Ammon's horn (tissue), 1 donor: ENCODE data around the gene NPAS3.
A peak's percentile ranks its signal among the peaks of the same experiment; 100 is the strongest.

Experiments used
- DNase-seq: peaks from one replicate; pipeline ENCODE4 v3.0.0-alpha.2; 2016; ENCODE audit warnings: low spot score

Gene NPAS3

DNA sequence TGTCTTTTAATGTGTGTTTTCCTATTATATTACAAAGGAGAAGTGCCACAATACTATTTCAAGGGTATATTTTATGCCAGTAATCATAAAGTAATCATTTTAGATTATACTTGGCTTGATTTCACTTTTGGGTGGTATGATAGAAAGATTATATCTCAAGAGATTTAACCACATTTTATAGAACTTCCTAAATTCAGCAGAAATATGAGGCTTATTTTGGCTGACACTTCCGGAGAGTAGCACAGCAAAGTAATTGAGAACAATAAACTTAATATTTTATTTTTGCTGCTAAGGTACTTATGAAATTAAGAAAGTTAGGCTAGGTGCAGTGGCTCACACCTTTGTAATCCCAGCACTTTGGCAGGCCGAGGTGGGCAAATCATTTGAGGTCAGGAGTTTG is 319.1 kb downstream of the NPAS3 start:
- no peak for DNase-seq

GRCh38 chr14:33259764-33260163 is 321.1 kb downstream of the NPAS3 start:
- DNase-seq = no peak

DNA sequence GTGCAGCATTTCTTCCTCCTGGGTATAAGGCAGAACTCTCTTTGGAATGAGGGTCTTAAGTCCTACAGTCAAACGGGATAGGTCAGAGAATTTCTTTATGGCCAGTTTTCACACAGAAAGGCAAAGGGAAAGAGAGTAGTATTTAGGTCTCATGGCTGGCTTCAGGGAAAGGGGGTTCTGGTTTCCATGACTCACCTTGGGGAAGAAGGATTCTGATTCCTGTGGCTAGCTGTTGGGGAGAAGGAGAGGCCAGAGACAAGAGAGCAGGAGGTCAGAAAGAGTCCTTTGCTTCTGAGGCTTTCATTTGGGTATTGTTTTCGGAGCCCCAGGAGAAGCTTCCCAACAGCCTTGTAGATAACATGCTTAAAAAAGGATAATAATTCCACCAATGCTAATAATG is 332.5 kb downstream of the NPAS3 start:
- DNase-seq = no peak

- DNase-seq = no peak
Measured at GRCh38 chr14:33271891-33272290, 333.2 kb downstream of the NPAS3 start.

GRCh38 chr14:33273978-33274377 is 335.3 kb downstream of the NPAS3 start:
- no peak for DNase-seq

GRCh38 chr14:33275879-33276278 is 337.2 kb downstream of the NPAS3 start:
- DNase-seq = no peak

- no peak for DNase-seq
Measured at GRCh38 chr14:33279865-33280264, 341.2 kb downstream of the NPAS3 start.

GRCh38 chr14:33280646-33281045 is 342.0 kb downstream of the NPAS3 start:
- peak; percentile 8 for DNase-seq

GRCh38 chr14:33282331-33283230 is 343.9 kb downstream of the NPAS3 start:
- DNase-seq = no peak

DNA sequence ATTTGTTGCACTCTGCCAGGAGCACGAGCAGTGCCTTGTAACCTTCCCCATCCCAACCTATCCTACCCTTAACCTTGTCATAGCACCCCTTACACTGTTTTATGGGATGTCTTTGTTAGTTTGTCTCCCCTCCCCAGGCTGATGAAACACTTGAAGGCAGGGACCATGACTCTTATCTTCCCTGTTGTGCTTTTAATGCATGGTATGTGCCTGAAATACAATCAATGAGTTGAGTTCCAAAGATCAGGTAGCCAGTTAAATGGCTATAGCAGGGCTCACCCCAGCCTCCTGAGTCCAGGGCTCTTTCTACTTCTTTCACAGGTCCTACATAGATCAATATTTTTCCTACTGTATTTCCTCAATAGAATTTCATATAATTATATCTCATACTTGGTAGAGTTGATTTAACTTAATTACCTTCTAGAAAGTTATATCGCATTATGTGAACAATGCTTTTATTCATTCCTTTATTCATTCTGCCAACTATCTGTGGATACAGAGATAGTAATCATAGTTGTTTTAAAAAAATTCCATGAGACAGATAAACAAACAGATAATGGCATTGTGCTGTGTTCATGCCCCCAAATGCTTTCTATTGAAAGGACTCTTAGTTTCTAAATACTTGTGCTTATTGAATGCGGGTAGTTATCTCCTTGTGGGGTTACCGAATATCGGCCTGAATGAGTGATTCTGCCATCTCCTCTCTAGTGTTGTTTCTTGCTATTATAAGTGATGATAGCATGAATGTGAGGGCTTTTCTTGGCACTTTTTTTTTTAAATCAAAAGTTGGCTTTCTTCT is 347.4 kb downstream of the NPAS3 start:
- DNase-seq = no peak

GRCh38 chr14:33287189-33287588 is 348.5 kb downstream of the NPAS3 start:
- DNase-seq = no peak

GRCh38 chr14:33290641-33291040 is 352.0 kb downstream of the NPAS3 start:
- no peak for DNase-seq

DNA sequence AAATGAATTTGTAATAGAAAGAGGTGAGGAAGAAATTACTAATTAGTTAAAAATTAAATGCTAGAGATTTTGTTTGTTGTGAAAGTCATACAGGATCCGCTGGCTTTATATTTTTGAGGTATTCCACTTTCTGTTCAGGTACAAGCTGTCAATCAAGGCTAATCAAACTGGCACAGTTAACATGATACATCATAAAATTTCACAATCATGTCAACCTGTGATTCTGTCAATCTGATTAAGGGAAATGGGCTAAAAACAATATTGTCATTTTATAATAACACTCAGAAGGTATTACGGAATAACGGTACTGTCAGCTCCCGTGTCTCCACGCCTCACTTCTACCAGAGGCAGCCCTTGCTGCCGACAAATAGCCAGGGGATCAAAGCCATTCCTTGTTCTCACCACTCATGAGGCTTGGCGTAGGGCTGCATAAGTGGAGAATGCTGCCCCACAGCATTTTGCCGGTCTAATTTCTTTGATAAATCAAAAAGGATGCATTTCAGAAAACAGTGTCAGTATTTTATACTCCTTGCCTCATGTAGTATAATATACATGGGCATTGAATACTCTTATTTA is 352.9 kb downstream of the NPAS3 start:
- DNase-seq = no peak

- no peak for DNase-seq
Measured at GRCh38 chr14:33294419-33294818, 355.7 kb downstream of the NPAS3 start.

DNA sequence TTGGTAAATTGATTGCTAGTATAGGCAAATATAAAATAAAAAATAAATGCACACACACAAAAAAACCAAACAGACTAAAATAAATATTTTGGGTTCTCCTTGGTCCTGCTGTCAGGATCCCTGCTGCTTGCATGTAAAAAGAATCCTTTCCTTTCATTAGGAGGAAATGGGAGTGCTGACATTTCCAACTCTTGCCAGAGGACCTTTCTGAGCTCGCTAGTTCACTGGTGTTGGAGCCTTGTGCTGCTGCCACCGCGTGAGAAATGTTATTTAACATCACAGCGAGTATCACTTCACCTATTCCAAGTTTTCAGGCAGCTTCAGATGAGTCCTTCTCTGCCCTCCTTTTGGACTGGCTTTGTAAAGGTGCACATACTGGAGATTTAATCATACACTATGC is 358.9 kb downstream of the NPAS3 start:
- DNase-seq = peak; percentile 13

DNA sequence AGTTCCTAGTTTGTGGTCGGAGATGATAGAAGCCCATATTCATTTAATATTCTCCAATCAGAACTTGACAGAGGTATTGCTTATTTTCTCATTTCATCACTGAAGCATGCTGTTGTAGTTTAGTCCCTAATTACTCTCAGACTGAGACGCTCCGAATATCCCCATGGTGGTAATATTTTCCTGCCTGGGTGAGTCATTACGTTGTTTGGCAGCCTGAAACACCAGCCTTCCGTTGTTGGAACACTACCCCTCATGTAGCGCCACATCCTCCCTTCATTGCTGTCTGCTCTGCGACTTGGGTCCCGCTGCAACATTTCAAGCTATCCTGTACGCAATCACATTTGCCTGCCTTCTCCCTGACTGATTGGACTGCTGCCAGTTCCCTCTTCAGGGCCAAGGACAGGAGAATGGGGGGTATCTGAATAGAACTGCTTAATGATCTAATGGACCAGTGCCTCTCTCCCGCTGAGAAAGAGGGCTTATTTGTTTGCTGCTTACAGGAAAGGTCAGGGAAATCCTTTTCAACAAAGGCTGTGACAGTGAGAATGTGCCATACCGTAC is 369.1 kb downstream of the NPAS3 start:
- DNase-seq = peak; percentile 76

DNA sequence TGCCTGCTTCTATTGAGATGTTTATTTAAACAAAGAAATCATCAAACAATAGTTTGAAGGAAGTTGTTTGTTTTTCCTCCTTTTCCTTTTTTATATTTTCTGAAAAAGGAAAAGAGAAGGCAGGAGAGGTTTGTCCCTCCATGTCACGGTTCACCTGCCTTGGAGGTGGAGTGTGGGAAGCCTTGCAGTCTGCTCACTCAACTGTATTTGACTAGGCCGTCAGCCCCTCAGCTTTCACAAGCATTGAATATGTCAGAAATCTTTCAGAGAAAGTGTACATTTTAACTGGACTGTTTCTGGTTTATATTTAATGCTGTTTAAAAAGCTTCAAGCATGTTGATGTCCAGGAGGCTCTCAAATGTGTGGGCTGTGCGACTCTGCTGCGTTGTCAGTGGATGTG is 370.4 kb downstream of the NPAS3 start:
- DNase-seq = no peak

GRCh38 chr14:33315217-33315616 is 376.5 kb downstream of the NPAS3 start:
- DNase-seq = no peak

- DNase-seq = no peak
Measured at GRCh38 chr14:33315721-33316120, 377.0 kb downstream of the NPAS3 start.

DNA sequence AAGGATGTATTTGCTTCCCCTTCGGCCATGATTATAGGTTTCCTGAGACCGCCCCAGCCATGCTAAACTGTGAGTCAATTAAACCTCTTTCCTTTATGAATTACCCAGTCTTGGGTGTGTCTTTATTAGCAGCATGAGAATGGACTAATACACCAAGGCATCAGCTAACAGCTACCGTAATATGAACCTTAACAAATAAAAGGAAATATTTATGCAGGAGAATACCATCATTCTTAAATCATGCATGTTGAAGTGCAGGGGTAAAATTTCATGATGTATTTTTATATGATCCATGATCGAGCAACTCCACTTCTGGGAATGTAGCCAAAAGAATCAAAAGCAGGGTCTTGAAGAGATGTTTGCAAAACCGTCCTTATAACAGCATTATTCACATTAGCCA is 379.0 kb downstream of the NPAS3 start:
- DNase-seq = no peak

DNA sequence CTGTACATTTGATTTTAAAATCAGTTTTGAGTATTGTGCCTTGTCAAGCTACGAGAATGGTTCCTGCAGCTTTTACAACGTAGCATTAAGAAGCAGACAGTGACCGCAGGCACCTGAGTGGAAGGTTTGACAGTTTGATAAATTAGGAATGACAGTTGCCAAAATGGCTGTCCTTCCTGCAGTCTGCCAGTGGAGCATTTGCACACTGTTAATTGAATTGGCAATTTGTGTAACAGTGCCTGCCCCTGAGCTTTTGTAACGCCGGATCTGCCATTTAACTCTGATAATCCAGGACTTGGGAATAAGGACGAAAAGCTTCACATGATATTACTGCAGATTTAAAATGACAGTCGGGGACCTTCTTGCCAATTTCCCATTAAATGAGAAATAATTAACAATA is 385.3 kb downstream of the NPAS3 start:
- no peak for DNase-seq

DNA sequence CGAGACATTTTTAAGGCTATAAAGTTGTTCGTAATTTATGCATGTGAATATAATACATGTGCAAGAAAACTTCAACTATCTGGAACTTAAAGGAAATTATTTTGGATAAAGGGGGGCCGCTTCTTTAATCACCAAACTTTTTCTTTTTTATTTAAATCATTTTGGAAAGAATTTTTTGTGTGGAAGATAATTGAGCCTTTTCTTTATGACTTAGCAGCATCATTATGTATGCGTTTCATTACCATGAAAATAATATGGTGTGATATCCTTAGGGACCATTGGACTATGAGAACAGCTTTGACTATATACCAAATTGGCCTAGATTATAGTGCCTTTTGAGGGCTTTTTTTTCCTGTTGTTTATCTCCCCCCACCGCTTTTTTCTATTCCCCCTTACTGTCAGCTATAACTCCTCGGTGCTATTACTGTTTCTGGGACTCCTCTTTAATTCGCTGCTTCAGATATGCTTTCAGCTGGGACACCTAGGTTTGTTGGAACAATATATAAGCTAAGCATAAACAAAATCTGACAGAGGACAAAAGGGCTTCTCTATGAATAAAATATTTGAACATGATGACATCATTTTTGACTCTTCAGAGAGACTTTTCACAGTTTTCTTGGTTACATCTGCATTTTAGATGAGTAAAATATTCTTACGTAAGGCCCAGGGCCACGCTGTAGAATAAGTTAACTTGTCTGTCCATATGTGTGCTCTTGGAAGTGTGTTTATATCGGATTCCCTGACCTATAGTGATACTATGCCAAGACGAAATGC is 392.7 kb downstream of the NPAS3 start:
- DNase-seq = no peak
